ENCODE measurements around the gene TMC8.

The TMC8 gene, protein sequence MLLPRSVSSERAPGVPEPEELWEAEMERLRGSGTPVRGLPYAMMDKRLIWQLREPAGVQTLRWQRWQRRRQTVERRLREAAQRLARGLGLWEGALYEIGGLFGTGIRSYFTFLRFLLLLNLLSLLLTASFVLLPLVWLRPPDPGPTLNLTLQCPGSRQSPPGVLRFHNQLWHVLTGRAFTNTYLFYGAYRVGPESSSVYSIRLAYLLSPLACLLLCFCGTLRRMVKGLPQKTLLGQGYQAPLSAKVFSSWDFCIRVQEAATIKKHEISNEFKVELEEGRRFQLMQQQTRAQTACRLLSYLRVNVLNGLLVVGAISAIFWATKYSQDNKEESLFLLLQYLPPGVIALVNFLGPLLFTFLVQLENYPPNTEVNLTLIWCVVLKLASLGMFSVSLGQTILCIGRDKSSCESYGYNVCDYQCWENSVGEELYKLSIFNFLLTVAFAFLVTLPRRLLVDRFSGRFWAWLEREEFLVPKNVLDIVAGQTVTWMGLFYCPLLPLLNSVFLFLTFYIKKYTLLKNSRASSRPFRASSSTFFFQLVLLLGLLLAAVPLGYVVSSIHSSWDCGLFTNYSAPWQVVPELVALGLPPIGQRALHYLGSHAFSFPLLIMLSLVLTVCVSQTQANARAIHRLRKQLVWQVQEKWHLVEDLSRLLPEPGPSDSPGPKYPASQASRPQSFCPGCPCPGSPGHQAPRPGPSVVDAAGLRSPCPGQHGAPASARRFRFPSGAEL

DNA sequence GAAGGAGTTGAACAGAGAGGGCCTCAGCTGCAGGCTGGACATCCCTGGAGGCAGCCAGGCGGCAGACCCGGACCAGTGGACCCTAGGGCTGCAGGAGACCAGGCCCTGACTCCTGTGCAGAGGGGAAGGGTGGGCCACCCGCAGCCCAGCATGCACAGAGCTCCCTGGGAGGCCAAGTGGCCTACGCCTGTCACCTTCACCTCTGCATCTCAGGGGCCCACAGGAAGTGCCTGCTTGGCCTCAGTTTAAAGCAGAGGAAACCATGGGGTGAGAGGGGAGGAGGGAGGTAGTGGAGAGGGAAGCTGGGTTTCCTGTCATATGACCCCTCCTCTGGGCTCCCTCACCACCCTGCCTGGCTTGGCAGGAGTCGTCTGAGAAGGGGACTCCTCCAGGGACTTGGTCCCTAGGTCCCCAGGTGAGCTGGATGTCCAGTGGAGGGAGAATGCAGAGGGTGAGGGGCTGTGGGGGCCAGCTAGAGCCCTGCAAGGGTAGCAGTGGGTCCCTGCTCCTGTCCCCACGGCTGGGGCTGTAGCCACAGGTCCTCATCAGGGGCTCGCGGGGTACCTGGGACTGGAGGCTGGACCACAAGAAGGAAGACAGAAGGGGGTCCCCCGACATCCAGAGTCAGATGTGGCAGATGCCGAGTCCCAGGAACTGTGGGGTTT lies at the start of gene TMC8:
TSS of gene TMC8 (plus strand) at position 335 of the 665 bp plus-strand sequence. CDS start 818 bp downstream, outside the sequence.
- TF ChIP-seq GATA2 (IDR thresholded peaks at IDR 0.05; ENCODE audit: low read depth, low read length) (no peak), GATA3 (IDR thresholded peaks at IDR 0.05; ENCODE audit: low read depth, low read length) (no peak)

DNA sequence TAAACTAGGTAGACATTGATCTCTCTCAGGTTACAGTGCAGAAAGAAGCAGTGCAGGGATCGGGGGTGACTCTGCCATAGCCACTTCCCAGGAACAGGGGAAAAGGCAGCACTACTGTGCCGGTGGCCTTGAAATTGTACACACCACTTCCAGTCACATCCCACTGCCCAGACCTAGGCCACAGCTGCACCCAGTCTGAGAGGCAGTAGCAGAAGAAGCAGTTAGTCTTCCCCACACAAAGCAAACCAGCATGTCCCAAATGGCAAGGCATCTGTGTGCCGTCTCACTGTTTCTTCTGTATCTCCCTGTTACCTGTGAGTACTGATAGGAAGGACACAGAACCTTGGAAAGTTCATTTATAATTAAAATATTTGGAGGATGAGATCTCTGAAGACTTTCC lies 49.0 kb upstream of the TMC8 start:
- TF ChIP-seq GATA2 (IDR thresholded peaks at IDR 0.05; ENCODE audit: low read depth, low read length) (no peak), GATA3 (IDR thresholded peaks at IDR 0.05; ENCODE audit: low read depth, low read length) (no peak)

DNA sequence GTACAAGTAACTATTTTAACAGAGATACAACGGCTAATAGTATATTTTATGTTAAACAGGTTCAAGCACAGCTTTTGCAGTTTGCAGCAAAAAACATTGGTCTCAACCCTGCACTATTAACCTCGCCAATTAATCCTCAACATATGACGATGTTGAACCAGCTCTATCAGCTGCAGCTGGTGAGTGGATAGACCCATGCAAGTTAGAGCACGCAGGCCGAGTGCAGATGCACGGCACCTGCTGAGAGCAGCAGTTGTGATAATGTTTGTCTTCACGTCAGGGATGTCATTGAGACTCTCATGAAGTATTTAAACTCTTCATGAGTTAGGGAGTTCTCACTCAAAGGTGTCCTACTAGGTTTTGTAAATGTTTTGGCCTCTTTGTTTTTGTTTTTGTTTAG lies 47.6 kb upstream of the TMC8 start:
- TF ChIP-seq GATA3 (IDR thresholded peaks at IDR 0.05; ENCODE audit: low read depth, low read length) = no peak
- TF ChIP-seq GATA2 (IDR thresholded peaks at IDR 0.05; ENCODE audit: low read depth, low read length) = no peak

DNA sequence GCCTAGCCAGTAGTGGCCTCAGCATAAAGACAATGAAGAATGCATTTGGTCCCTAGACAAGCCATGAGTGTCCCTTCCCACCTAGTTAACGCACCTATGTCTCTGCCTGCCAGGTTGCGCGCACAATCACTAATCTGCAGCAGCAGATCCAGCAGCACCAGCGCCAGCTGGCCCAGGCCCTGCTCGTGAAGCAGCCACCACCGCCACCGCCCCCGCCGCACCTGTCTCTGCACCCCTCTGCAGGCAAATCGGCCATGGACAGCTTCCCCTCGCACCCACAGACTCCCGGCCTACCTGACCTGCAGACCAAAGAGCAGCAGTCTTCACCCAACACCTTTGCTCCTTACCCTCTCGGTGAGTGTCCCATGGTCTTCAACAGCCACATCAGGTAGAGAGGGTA lies 43.8 kb upstream of the TMC8 start:
- TF ChIP-seq GATA2 (IDR thresholded peaks at IDR 0.05; ENCODE audit: low read depth, low read length) (no peak), GATA3 (IDR thresholded peaks at IDR 0.05; ENCODE audit: low read depth, low read length) (no peak)

DNA sequence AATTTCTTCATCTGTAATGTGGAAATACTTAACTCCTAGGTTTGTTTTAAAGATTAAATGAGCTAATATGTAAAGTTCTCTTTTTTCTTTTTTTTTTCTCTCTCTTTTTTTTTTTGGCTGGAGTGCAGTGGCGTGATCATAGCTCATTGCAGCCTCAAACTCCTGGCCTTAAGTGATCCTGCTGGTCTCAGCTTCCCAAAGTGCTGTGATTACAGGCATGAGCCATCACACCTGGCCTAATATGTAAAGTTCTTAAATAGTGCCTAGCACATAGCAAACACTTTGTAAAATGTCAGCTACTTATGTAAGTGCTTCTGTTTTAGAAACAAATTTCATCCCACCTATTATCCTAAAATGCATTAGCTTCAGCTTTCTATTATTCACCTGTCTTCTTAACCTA lies 42.0 kb upstream of the TMC8 start:
- no peak for TF ChIP-seq GATA3 (IDR thresholded peaks at IDR 0.05; ENCODE audit: low read depth, low read length)
- TF ChIP-seq GATA2 (IDR thresholded peaks at IDR 0.05; ENCODE audit: low read depth, low read length) = no peak

DNA sequence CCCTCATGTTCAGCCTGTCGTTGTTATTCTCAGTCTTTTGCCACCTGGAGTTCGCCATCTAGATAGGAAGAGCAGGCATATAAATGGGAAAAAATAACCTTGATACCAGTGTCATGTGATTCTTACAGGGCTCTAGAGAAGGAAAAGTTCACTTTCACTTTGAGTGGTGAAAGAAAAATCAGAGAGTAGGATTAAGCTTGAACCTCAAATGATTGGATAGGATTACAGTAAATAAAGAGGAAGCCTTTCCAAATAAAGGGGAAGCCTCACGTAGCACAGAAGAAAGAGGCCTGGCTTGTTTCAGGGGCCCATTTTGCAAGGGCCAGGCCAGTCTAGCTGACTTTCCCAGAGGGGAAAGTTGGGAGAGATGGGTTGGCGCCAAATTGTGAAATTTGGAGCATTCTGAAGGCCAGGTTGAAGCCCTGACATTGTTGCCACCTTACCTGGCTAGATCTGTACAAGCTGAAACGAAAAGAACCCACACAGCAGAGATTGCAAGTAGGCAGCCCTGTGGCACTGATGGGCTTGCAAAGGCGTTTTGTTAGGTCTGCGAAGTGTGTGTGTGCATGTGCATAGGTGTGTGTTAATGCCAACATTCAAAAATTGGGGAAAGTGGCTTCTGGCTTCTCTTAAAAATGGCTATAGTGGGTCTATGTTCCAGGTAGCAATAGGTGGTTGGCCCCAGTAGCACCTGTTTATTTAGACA lies 40.8 kb upstream of the TMC8 start:
- TF ChIP-seq GATA2 (IDR thresholded peaks at IDR 0.05; ENCODE audit: low read depth, low read length) = no peak
- TF ChIP-seq GATA3 (IDR thresholded peaks at IDR 0.05; ENCODE audit: low read depth, low read length) = no peak

DNA sequence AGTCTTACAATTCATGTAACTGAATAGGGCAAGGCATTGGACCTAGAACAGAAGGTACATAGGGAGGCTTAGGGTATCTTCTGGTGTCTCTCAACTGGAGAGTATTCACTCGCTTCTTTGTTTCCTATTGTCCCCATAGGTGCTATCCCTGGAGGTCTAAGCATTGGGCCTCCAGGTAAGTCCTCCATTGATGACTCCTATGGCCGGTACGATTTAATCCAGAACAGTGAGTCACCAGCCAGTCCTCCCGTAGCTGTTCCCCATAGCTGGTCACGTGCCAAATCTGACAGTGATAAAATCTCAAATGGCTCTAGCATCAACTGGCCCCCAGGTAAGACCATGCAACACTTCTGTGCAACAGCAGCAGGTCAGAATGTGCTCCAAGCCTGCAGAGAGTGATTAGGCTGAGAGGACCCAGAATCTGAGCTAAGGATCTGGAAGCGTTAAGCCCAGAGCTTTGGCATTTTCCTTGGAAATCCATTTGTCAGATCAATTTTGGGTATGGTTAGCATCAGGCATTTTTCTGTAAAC lies 37.7 kb upstream of the TMC8 start:
- TF ChIP-seq GATA3 (IDR thresholded peaks at IDR 0.05; ENCODE audit: low read depth, low read length) (no peak), GATA2 (IDR thresholded peaks at IDR 0.05; ENCODE audit: low read depth, low read length) (peak; percentile 68)

DNA sequence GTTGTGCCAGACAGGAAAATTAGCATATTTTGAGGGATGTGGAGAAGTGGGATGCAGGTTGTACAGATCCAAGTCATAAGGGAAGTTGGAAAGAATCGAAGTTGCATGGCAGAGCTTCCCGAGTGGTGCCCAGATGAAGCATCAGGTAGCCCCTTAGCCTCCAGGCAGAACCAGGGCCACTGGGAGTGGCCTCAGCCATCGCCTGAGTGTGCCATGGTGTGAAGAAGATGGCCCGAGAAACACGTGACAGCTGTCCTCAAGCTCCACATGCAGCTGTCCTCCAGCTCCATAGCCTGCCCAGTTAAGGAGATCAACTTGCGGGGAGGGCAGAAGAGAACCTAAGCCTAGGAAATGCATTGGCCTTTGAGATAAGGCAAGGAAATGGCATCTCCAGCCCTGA lies 35.5 kb upstream of the TMC8 start:
- TF ChIP-seq GATA3 (IDR thresholded peaks at IDR 0.05; ENCODE audit: low read depth, low read length) (no peak), GATA2 (IDR thresholded peaks at IDR 0.05; ENCODE audit: low read depth, low read length) (no peak)

DNA sequence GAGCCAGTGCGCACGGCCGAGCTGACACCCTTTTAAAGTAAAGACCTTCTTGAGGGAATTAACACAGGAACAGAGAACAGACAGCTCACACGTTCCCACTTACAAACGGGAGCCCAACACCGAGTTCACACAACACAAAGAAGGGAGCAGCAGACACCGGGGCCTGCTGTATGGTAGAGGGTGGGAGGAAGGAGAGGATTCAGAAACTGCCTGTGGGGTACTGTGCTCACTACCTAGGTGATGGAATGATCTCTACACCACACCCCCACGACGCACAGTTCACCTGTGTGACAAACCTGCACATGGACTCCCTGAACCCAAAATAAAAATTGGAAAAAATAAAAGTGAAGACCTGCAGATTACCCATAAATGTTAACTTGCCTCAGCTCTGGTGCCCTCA lies 34.5 kb upstream of the TMC8 start:
- TF ChIP-seq GATA3 (IDR thresholded peaks at IDR 0.05; ENCODE audit: low read depth, low read length) = no peak
- TF ChIP-seq GATA2 (IDR thresholded peaks at IDR 0.05; ENCODE audit: low read depth, low read length) = no peak

DNA sequence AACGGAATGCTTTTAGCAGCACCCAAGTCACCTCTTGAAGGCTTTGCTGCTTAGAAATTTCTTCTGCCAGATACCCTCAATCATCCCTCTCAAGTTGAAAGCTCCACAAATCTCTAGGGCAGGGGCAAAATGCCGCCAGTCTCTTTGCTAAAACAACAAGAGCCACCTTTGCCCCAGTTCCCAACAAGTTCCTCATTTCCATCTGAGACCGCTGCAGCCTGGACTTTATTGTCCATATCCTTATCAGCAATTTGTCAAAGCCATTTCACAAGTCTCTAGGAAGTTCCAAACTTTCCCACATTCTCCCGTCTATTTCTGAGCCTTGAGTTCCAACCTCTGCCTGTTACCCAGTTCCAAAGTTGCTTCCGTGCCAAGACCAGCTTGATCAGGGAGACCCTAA lies 29.5 kb upstream of the TMC8 start:
- TF ChIP-seq GATA3 (IDR thresholded peaks at IDR 0.05; ENCODE audit: low read depth, low read length) (no peak), GATA2 (IDR thresholded peaks at IDR 0.05; ENCODE audit: low read depth, low read length) (no peak)

DNA sequence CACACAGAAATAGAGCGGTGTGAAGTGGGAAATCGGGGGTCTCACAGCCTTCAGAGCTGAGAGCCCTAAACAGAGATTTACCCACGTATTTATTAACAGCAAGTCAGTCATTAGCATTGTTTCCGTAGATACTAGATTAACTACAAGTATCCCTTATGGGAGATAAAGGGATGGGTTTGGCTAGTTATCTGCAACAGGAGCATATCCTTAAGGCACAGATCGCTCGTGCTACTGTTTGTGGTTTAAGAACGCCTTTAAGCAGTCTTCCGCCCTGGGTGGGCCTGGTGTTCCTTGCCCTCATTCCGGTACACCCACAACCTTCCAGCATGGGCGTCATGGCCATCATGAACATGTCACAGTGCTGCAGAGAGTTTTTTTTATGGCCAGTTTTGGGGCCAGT lies 29.0 kb upstream of the TMC8 start:
- TF ChIP-seq GATA2 (IDR thresholded peaks at IDR 0.05; ENCODE audit: low read depth, low read length) (no peak), GATA3 (IDR thresholded peaks at IDR 0.05; ENCODE audit: low read depth, low read length) (no peak)

DNA sequence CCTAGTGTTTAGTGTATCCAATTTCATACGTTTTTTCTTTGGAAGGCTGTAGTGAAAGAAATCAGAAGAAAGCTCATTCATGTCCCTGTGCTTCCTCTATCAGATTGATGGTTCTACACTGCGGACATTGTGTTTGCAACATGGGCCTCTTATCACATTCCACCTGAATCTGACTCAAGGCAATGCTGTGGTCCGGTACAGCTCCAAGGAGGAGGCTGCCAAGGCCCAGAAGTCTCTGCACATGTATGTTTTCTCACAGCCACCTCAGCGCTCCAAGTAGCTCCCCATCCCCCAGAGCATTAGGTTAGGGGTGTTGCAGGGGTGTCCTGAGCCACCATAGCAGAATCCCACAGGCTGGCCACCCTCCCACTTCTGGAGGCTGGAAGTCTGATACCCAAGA lies 27.3 kb upstream of the TMC8 start:
- TF ChIP-seq GATA2 (IDR thresholded peaks at IDR 0.05; ENCODE audit: low read depth, low read length) = no peak
- no peak for TF ChIP-seq GATA3 (IDR thresholded peaks at IDR 0.05; ENCODE audit: low read depth, low read length)

DNA sequence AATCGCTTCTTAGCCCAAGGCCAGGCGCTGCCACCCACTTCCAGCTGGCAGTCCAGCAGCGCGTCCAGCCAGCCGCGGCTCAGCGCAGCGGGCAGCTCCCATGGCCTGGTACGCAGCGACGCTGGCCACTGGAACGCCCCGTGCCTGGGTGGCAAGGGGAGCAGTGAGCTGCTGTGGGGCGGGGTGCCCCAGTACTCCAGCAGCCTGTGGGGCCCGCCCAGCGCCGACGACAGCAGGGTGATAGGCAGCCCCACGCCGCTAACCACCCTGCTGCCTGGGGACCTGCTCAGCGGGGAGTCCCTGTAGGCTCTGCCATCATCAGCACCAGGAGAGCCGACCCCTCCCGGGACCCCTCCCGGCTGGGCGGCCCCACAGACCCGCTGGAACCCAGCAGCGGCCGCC lies 26.0 kb upstream of the TMC8 start:
- TF ChIP-seq GATA3 (IDR thresholded peaks at IDR 0.05; ENCODE audit: low read depth, low read length) (no peak), GATA2 (IDR thresholded peaks at IDR 0.05; ENCODE audit: low read depth, low read length) (no peak)

DNA sequence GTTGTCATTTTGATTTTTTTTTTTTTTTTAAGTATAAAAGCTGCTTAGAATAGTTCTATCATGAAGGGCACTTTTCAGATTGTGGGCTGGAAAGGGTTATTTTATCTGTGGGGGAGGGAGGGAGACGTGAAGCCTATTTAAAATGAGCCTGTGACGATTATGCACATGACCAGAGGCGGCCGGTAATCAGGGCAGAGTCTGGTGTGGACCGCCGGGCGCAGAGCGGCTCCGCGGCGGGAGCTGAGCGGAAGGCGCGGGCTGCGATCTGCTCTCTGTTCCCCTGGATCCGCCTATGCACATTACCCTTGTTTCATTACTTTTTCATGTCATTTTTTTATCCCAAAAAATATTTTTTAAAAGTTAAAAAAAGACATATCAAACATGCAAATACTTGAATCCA lies 25.5 kb upstream of the TMC8 start:
- TF ChIP-seq GATA2 (IDR thresholded peaks at IDR 0.05; ENCODE audit: low read depth, low read length) = no peak
- TF ChIP-seq GATA3 (IDR thresholded peaks at IDR 0.05; ENCODE audit: low read depth, low read length) = no peak
